Measurements from ENCODE around the gene NXT1. TPM values are rescaled to one million over a fixed set of nuclear protein-coding genes. Genes with fewer than 3 reads are reported as not detected.
A peak's percentile ranks its signal among the peaks of the same experiment; 100 is the strongest.

NXT1 gene
- total and polyA plus RNA-seq, 12 donors = 9.2 to 43.8 (median 17.2) TPM

- H3K27me3 ChIP-seq = no peaks in the 10 kb centered on the region
These were observed 20.9 kb downstream of the NXT1 start for GRCh38 chr20:23371496-23371895.

DNA sequence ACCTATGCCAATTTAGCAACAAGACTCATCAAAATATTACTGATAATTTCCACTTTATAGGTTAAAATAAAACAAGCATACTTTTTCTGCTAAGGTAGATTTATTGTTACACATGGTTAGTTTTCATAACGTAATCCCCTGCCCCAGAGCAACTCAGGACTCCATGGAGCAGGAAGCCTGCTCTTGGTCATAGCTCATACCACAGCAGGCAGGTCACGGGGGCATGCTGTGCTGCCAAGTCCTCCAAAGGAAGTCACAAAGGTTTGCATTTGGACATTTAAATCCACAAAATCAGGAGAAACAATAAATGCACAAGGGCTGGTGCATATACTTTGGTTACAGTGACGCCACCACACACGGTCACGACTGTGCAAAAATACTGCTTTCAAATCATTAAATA, 23.9 kb downstream of the NXT1 start:
- H3K27ac ChIP-seq = peak overlapping the region in 1 of 5 donors; percentile 3
- H3K36me3 ChIP-seq (replicated peaks in 1 of 2) = peaks cover 0 to 75% of the 10 kb centered on the region in 2 donors
- no peaks in the 10 kb centered on the region for H3K9me3 ChIP-seq (replicated peaks in 1 of 3)
- no peaks in the 10 kb centered on the region for H3K27me3 ChIP-seq
- WGBS, 4 donors = 76 to 89% (median 82%) methylated on average over 5 of the region's 5 CpGs
- DNase-seq = peak in 1 of 7 donors; percentile 26
- H3K4me1 ChIP-seq (replicated peaks in 1 of 2) = peaks cover 18 to 23% of the 10 kb centered on the region in 2 donors
- TF ChIP-seq, protein P1, sequence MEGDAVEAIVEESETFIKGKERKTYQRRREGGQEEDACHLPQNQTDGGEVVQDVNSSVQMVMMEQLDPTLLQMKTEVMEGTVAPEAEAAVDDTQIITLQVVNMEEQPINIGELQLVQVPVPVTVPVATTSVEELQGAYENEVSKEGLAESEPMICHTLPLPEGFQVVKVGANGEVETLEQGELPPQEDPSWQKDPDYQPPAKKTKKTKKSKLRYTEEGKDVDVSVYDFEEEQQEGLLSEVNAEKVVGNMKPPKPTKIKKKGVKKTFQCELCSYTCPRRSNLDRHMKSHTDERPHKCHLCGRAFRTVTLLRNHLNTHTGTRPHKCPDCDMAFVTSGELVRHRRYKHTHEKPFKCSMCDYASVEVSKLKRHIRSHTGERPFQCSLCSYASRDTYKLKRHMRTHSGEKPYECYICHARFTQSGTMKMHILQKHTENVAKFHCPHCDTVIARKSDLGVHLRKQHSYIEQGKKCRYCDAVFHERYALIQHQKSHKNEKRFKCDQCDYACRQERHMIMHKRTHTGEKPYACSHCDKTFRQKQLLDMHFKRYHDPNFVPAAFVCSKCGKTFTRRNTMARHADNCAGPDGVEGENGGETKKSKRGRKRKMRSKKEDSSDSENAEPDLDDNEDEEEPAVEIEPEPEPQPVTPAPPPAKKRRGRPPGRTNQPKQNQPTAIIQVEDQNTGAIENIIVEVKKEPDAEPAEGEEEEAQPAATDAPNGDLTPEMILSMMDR (IDR thresholded peaks at IDR 0.05) = no peak
- no peak for TF ChIP-seq POLR2A (IDR thresholded peaks at IDR 0.05)
- no peak overlapping the region for H3K4me3 ChIP-seq
- intact Hi-C loops (cut with DNase I) = no loop called here

More at GRCh38 chr20:23371496-23371895, 20.9 kb downstream of the NXT1 start:
- peak in 1 of 7 donors; percentile 59 for DNase-seq
- 32 to 36% (median 34%) methylated on average over 4 of the region's 4 CpGs for WGBS, 4 donors
- Histone ChIP-seq H3K4me1 (replicated peaks in 1 of 2) (peaks cover 20 to 48% of the 10 kb centered on the region in 2 donors), H3K36me3 (replicated peaks in 1 of 2) (peaks cover 0 to 61% of the 10 kb centered on the region in 2 donors), H3K27ac (peak overlapping the region in 4 of 5 donors; percentile 1 to 80 (median 38)), H3K9me3 (replicated peaks in 1 of 3) (no peaks in the 10 kb centered on the region), H3K4me3 (no peak overlapping the region)
- intact Hi-C loops (cut with DNase I) = no loop called here
- no peak for TF ChIP-seq POLR2A (IDR thresholded peaks at IDR 0.05)
- TF ChIP-seq, protein P1 (IDR thresholded peaks at IDR 0.05) = no peak

- peaks cover 0 to 69% of the 10 kb centered on the region in 2 donors for H3K36me3 ChIP-seq (replicated peaks in 1 of 2)
- no peak for TF ChIP-seq POLR2A (IDR thresholded peaks at IDR 0.05)
- TF ChIP-seq, protein P1 (IDR thresholded peaks at IDR 0.05) = no peak
- H3K4me3 ChIP-seq = no peak overlapping the region
- intact Hi-C loops (cut with DNase I) = no loop called here
- H3K9me3 ChIP-seq (replicated peaks in 1 of 3) = no peaks in the 10 kb centered on the region
- H3K27me3 ChIP-seq = no peaks in the 10 kb centered on the region
- peaks cover 18 to 20% of the 10 kb centered on the region in 2 donors for H3K4me1 ChIP-seq (replicated peaks in 1 of 2)
- WGBS, 4 donors = 86 to 92% (median 89%) methylated on average over 5 of the region's 5 CpGs
- H3K27ac ChIP-seq = no peak overlapping the region
- DNase-seq = no peak
These were observed 25.2 kb downstream of the NXT1 start for GRCh38 chr20:23375827-23376226.

GRCh38 chr20:23379772-23380171, 29.2 kb downstream of the NXT1 start:
- TF ChIP-seq, protein P1 (IDR thresholded peaks at IDR 0.05) = no peak
- TF ChIP-seq POLR2A (IDR thresholded peaks at IDR 0.05) = no peak
- Histone ChIP-seq H3K36me3 (replicated peaks in 1 of 2) (peaks cover 0 to 46% of the 10 kb centered on the region in 2 donors), H3K4me3 (no peak overlapping the region), H3K9me3 (replicated peaks in 1 of 3) (no peaks in the 10 kb centered on the region), H3K4me1 (replicated peaks in 1 of 2) (peaks cover 0 to under 1% of the 10 kb centered on the region in 2 donors), H3K27ac (no peak overlapping the region), H3K27me3 (no peaks in the 10 kb centered on the region)
- DNase-seq = no peak
- intact Hi-C loops (cut with DNase I) = no loop called here
